ENCODE data around the gene CETN1.

The CETN1 gene

GRCh38 chr18:577643-578375 is 2.4 kb upstream of the CETN1 start:
- no peak for DNase-seq (ENCODE audit: low read depth in 1 of 2, low spot score in 1 of 2)
- H3K27me3 ChIP-seq (ENCODE audit: insufficient read depth, poor library complexity, severe bottlenecking): peaks cover 3% of the 10 kb centered on the region
- H3K27ac ChIP-seq (replicated peaks): no peak overlapping the region
- H3K4me3 ChIP-seq (replicated peaks; ENCODE audit: insufficient read depth, low read length): no peak overlapping the region
- no peak for TF ChIP-seq REST (IDR thresholded peaks at IDR 0.05; ENCODE audit: insufficient replicate concordance, low read depth)
- TF ChIP-seq CTCF (IDR thresholded peaks at IDR 0.05; ENCODE audit: insufficient read depth, low read length): no peak
- no peak for TF ChIP-seq SPI1 (IDR thresholded peaks at IDR 0.05; ENCODE audit: borderline replicate concordance, low read depth)
- TF ChIP-seq GABPA (IDR thresholded peaks at IDR 0.05; ENCODE audit: low read depth): no peak
- no peak for TF ChIP-seq POLR2AphosphoS5 (IDR thresholded peaks at IDR 0.05; ENCODE audit: low read depth)

- no peak for TF ChIP-seq CTCF (IDR thresholded peaks at IDR 0.05; ENCODE audit: insufficient read depth, low read length)
- no peak for TF ChIP-seq GABPA (IDR thresholded peaks at IDR 0.05; ENCODE audit: low read depth)
- no peak for TF ChIP-seq SPI1 (IDR thresholded peaks at IDR 0.05; ENCODE audit: borderline replicate concordance, low read depth)
- no peak for TF ChIP-seq POLR2AphosphoS5 (IDR thresholded peaks at IDR 0.05; ENCODE audit: low read depth)
- no peak for TF ChIP-seq REST (IDR thresholded peaks at IDR 0.05; ENCODE audit: insufficient replicate concordance, low read depth)
- Histone ChIP-seq H3K27me3 (ENCODE audit: insufficient read depth, poor library complexity, severe bottlenecking) (peaks cover 3% of the 10 kb centered on the region), H3K4me3 (replicated peaks; ENCODE audit: insufficient read depth, low read length) (no peak overlapping the region), H3K27ac (replicated peaks) (no peak overlapping the region)
- no peak for DNase-seq (ENCODE audit: low read depth in 1 of 2, low spot score in 1 of 2)
Measured at GRCh38 chr18:579238-579637, 942 bp upstream of the CETN1 start.

GRCh38 chr18:581096-581495 is 916 bp downstream of the CETN1 start:
- no peak overlapping the region for H3K27ac ChIP-seq (replicated peaks)
- TF ChIP-seq GABPA (IDR thresholded peaks at IDR 0.05; ENCODE audit: low read depth): no peak
- TF ChIP-seq SPI1 (IDR thresholded peaks at IDR 0.05; ENCODE audit: borderline replicate concordance, low read depth): no peak
- TF ChIP-seq POLR2AphosphoS5 (IDR thresholded peaks at IDR 0.05; ENCODE audit: low read depth): no peak
- no peak overlapping the region for H3K4me3 ChIP-seq (replicated peaks; ENCODE audit: insufficient read depth, low read length)
- H3K27me3 ChIP-seq (ENCODE audit: insufficient read depth, poor library complexity, severe bottlenecking): no peaks in the 10 kb centered on the region
- no peak for DNase-seq (ENCODE audit: low read depth in 1 of 2, low spot score in 1 of 2)

GRCh38 chr18:582465-582864 is 2.3 kb downstream of the CETN1 start:
- H3K4me3 ChIP-seq (replicated peaks; ENCODE audit: insufficient read depth, low read length): no peak overlapping the region
- H3K27ac ChIP-seq (replicated peaks): no peak overlapping the region
- peaks cover 1% of the 10 kb centered on the region for H3K27me3 ChIP-seq (ENCODE audit: insufficient read depth, poor library complexity, severe bottlenecking)
- TF ChIP-seq GABPA (IDR thresholded peaks at IDR 0.05; ENCODE audit: low read depth) (no peak), SPI1 (IDR thresholded peaks at IDR 0.05; ENCODE audit: borderline replicate concordance, low read depth) (no peak), POLR2AphosphoS5 (IDR thresholded peaks at IDR 0.05; ENCODE audit: low read depth) (no peak), CTCF (IDR thresholded peaks at IDR 0.05; ENCODE audit: insufficient read depth, low read length) (no peak), REST (IDR thresholded peaks at IDR 0.05; ENCODE audit: insufficient replicate concordance, low read depth) (no peak)
- no peak for DNase-seq (ENCODE audit: low read depth in 1 of 2, low spot score in 1 of 2)
